ENCODE results near the gene ANKRD11. TPM values are rescaled to one million over a fixed set of nuclear protein-coding genes. Genes with fewer than 3 reads are reported as not detected.
"Not testable (repeated sequence)": the region's sequence is repeated elsewhere in the genome, so short reads cannot be mapped to it uniquely, and the experiment has no call there.

The ANKRD11 gene
- polyA plus RNA-seq, 1 donor = 72.7 TPM

- DNase-seq = no peak
Measured at GRCh38 chr16:89450537-89450936, 39.8 kb downstream of the ANKRD11 start.

- no peak for DNase-seq
Measured at GRCh38 chr16:89449726-89450335, 40.5 kb downstream of the ANKRD11 start.

GRCh38 chr16:89448656-89449055 lies 41.7 kb downstream of the ANKRD11 start:
- DNase-seq = no peak

- DNase-seq = no peak
Measured at GRCh38 chr16:89446975-89447293, 43.4 kb downstream of the ANKRD11 start.

GRCh38 chr16:89446136-89446974 lies 44.0 kb downstream of the ANKRD11 start:
- no peak for DNase-seq

- DNase-seq = no peak
Measured at GRCh38 chr16:89445166-89445565, 45.2 kb downstream of the ANKRD11 start.

GRCh38 chr16:89444728-89445127 lies 45.6 kb downstream of the ANKRD11 start:
- no peak for DNase-seq

- no peak for DNase-seq
Measured at GRCh38 chr16:89444151-89444723, 46.1 kb downstream of the ANKRD11 start.

- no peak for DNase-seq
Measured at GRCh38 chr16:89443727-89444084, 46.7 kb downstream of the ANKRD11 start.

- DNase-seq = no peak
Measured at GRCh38 chr16:89442990-89443726, 47.2 kb downstream of the ANKRD11 start.

- DNase-seq = no peak
Measured at GRCh38 chr16:89442588-89442987, 47.8 kb downstream of the ANKRD11 start.

- DNase-seq = no peak
Measured at GRCh38 chr16:89439659-89440058, 50.7 kb downstream of the ANKRD11 start.

GRCh38 chr16:89437991-89438390 lies 52.4 kb downstream of the ANKRD11 start:
- no peak for DNase-seq

GRCh38 chr16:89437251-89437987 lies 52.9 kb downstream of the ANKRD11 start:
- DNase-seq = no peak

GRCh38 chr16:89436366-89436765 lies 54.0 kb downstream of the ANKRD11 start:
- no peak for DNase-seq

GRCh38 chr16:89435059-89435458 lies 55.3 kb downstream of the ANKRD11 start:
- not testable (repeated sequence) for DNase-seq

GRCh38 chr16:89434490-89434889 lies 55.9 kb downstream of the ANKRD11 start:
- DNase-seq = no peak

GRCh38 chr16:89433363-89433984 lies 56.9 kb downstream of the ANKRD11 start:
- not testable (repeated sequence) for DNase-seq

GRCh38 chr16:89431630-89432029 lies 58.7 kb downstream of the ANKRD11 start:
- DNase-seq = no peak

- no peak for DNase-seq
Measured at GRCh38 chr16:89431158-89431584, 59.2 kb downstream of the ANKRD11 start.

GRCh38 chr16:89430436-89431157 lies 59.8 kb downstream of the ANKRD11 start:
- no peak for DNase-seq

Data from hindlimb muscle (tissue), 1 donor.